HG03469 (cell line): ENCODE results near the gene KRT13.

Experiments used
- ATAC-seq: cut with Tn5 transposase; IDR thresholded peaks from one replicate; pipeline ENCODE4 v1.9.1; 2021; ENCODE audit warnings: mild to moderate bottlenecking, moderate library complexity, moderate number of reproducible peaks; ENCODE audit not compliant: unreplicated experiment

KRT13 gene

GRCh38 chr17:41538565-41538991 lies 33.2 kb upstream of the KRT13 start:
- ATAC-seq: no peak

GRCh38 chr17:41537990-41538389 lies 32.6 kb upstream of the KRT13 start:
- ATAC-seq: no peak

GRCh38 chr17:41537614-41537954 lies 32.2 kb upstream of the KRT13 start:
- ATAC-seq: no peak

- ATAC-seq: no peak
Measured at GRCh38 chr17:41536741-41537613, 31.6 kb upstream of the KRT13 start.

GRCh38 chr17:41535764-41536481 lies 30.5 kb upstream of the KRT13 start:
- ATAC-seq: no peak

GRCh38 chr17:41534899-41535546 lies 29.6 kb upstream of the KRT13 start:
- ATAC-seq: no peak

- no peak for ATAC-seq
Measured at GRCh38 chr17:41533613-41534012, 28.2 kb upstream of the KRT13 start.

- ATAC-seq: no peak
Measured at GRCh38 chr17:41532947-41533570, 27.6 kb upstream of the KRT13 start.

- no peak for ATAC-seq
Measured at GRCh38 chr17:41531993-41532392, 26.6 kb upstream of the KRT13 start.

- ATAC-seq: no peak
Measured at GRCh38 chr17:41530062-41531048, 24.9 kb upstream of the KRT13 start.

- no peak for ATAC-seq
Measured at GRCh38 chr17:41529491-41529915, 24.1 kb upstream of the KRT13 start.

GRCh38 chr17:41528959-41529353 lies 23.5 kb upstream of the KRT13 start:
- no peak for ATAC-seq

- ATAC-seq: no peak
Measured at GRCh38 chr17:41527063-41528023, 21.9 kb upstream of the KRT13 start.

GRCh38 chr17:41524261-41524660 lies 18.8 kb upstream of the KRT13 start:
- no peak for ATAC-seq

- ATAC-seq: no peak
Measured at GRCh38 chr17:41523787-41524186, 18.4 kb upstream of the KRT13 start.

GRCh38 chr17:41523225-41523593 lies 17.8 kb upstream of the KRT13 start:
- ATAC-seq: no peak

- ATAC-seq: no peak
Measured at GRCh38 chr17:41522301-41523224, 17.2 kb upstream of the KRT13 start.
